Measurements from ENCODE around the gene EPHB4.
"Not testable (repeated sequence)": the region's sequence is repeated elsewhere in the genome, so short reads cannot be mapped to it uniquely, and the experiment has no call there.

Gene EPHB4

GRCh38 chr7:100819586-100819985 lies 7.7 kb downstream of the EPHB4 start:
- DNase-seq: no peak

GRCh38 chr7:100818825-100819224 lies 8.5 kb downstream of the EPHB4 start:
- DNase-seq: no peak

- no peak for DNase-seq
Measured at GRCh38 chr7:100818366-100818765, 9.0 kb downstream of the EPHB4 start.

- no peak for DNase-seq
Measured at GRCh38 chr7:100817097-100817496, 10.2 kb downstream of the EPHB4 start.

GRCh38 chr7:100816515-100816914 lies 10.8 kb downstream of the EPHB4 start:
- not testable (repeated sequence) for DNase-seq

- DNase-seq: no peak
Measured at GRCh38 chr7:100812729-100813128, 14.6 kb downstream of the EPHB4 start.

GRCh38 chr7:100811480-100811879 lies 15.8 kb downstream of the EPHB4 start:
- DNase-seq: no peak

- no peak for DNase-seq
Measured at GRCh38 chr7:100808354-100808875, 18.9 kb downstream of the EPHB4 start.

GRCh38 chr7:100806883-100807282 lies 20.4 kb downstream of the EPHB4 start:
- DNase-seq: not testable (repeated sequence)

- DNase-seq: no peak
Measured at GRCh38 chr7:100806276-100806675, 21.0 kb downstream of the EPHB4 start.

- no peak for DNase-seq
Measured at GRCh38 chr7:100804681-100805431, 22.5 kb downstream of the EPHB4 start.

GRCh38 chr7:100803398-100804161 lies 23.7 kb downstream of the EPHB4 start:
- peak; percentile 95 for DNase-seq

GRCh38 chr7:100802951-100803350 lies 24.4 kb downstream of the EPHB4 start:
- DNase-seq: peak; percentile 22

GRCh38 chr7:100801833-100802568 lies 25.3 kb downstream of the EPHB4 start:
- DNase-seq: peak; percentile 90

GRCh38 chr7:100799037-100799896 lies 28.1 kb downstream of the EPHB4 start:
- DNase-seq: peak; percentile 86

GRCh38 chr7:100794741-100795140 lies 32.6 kb downstream of the EPHB4 start:
- no peak for DNase-seq

- DNase-seq: no peak
Measured at GRCh38 chr7:100793806-100794660, 33.3 kb downstream of the EPHB4 start.

GRCh38 chr7:100791881-100792666 lies 35.2 kb downstream of the EPHB4 start:
- no peak for DNase-seq

- DNase-seq: no peak
Measured at GRCh38 chr7:100789055-100789454, 38.3 kb downstream of the EPHB4 start.

- no peak for DNase-seq
Measured at GRCh38 chr7:100786323-100786722, 41.0 kb downstream of the EPHB4 start.

Data from hematopoietic multipotent progenitor cell treated with erythropoietin and hydrocortisone succinate and interleukin-3 and kit ligand, for 4 days (in vitro differentiated cells).